Measurements from ENCODE around the gene ERICH4. TPM values are rescaled to one million over a fixed set of nuclear protein-coding genes. Genes with fewer than 3 reads are reported as not detected.

ERICH4 gene
- total and polyA plus RNA-seq, 9 of the 15 experiments (the other 6 are each of a cell fraction or from before 2014, with no cell fraction given): not detected

DNA sequence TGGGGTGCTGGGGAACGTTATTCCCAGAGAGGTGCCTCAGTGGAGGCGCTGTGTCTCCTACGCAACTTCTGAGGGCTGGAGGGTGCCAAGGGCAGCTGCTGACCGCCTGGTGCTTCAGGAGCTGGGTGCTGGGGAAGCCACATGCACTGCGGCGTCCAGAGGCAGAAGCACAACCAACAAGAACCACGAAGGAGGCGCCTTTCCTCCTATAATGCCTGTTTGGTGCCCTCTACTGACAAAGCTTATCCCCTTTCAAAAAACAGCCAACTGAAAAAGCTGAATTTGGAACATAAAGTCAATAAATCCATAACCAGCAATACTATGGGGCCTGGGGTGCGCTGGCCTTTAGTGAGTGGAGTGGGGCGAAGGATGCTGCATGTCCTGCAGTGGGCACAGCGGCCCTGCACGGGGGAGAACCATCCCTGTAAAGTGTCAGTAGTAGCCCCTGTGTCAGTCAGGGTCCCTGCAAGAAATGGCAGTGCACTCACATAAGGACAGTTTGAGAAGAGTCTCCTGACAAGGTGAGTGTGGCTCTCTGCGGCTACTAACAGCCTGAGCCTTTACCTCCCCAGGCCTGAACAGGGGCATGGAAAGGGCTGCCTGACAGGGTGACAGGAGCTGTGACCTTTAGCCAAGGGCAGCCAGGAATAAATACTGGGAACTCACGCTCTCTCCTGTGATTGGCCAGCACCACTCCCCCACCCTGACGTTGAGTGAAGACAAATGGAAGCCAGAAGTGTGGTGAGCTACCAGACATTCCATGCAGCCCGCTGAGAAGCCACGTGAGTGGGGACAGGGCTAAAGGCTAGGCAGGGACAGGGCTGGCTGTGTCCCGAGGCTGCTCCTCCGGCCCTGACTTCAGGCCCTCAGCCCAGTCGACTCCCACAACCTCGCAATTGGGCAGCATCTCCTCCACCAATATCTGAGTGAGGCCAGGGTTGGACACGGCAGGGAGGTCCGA lies 11.2 kb upstream of the ERICH4 start:
- TSS peak; percentile 32 for BruUV-seq (replicated peaks)
- in situ Hi-C loops (cut with MboI): no loop called here
- DNase-seq (ENCODE audit: extremely low read depth in 1 of 4, low spot score in 3 of 4) (peak in 2 of 4 experiments; percentile 41 to 57), ATAC-seq (no peak; the same call in 2 of the 3 replicates), FAIRE-seq (peak; percentile 40)
- H3K9me1 ChIP-seq (ENCODE audit: control insufficient read depth, insufficient read depth, low read length): no peaks in the 10 kb centered on the region
- H3K4me2 ChIP-seq (ENCODE audit: insufficient read depth, low read length): no peak overlapping the region
- 73% methylated on average over 22 of the region's 23 CpGs for WGBS (ENCODE audit: insufficient coverage, low coverage, missing lambda C conversion rate)
- H4K20me1 ChIP-seq (replicated peaks; ENCODE audit: control insufficient read depth, insufficient read depth, low read length): no peaks in the 10 kb centered on the region; the same call in 1 of the 2 replicates
- intact Hi-C loops (cut with micrococcal nuclease): loop anchor here (5.0 to 10.0 kb wide), 2 partner anchors 34 to 67 kb away; partner anchors contain the start of genes B9D2, BCKDHA and EXOSC5
- ChIA-PET POLR2A (interaction anchor here (0.6 to 1.5 kb wide), 3 partner anchors 8 to 650 kb away, joined by 3 to 11 read pairs (median 3); partner anchors contain the start of gene DMAC2), CTCF (ENCODE audit: low intra/inter-chr PET ratio) (no interaction called here)
- H3K27ac ChIP-seq (ENCODE audit: extremely low read depth, low read depth, low read length): peak overlapping the region; percentile 39; the same call in 1 of the 3 replicates
- peaks cover 8% of the 10 kb centered on the region; the same call in 2 of the 3 replicates for H3K79me2 ChIP-seq (ENCODE audit: control insufficient read depth, insufficient read depth, low read length)
- H3K27me3 ChIP-seq (ENCODE audit: control insufficient read depth in 2 of 2, insufficient read depth in 2 of 2, low read length in 2 of 2): no peaks in the 10 kb centered on the region
- peak overlapping the region in 1 of 2 experiments; percentile 65; a peak in 2 of 4 replicates for H3K9ac ChIP-seq (ENCODE audit: insufficient read depth in 1 of 2, low read depth in 2 of 2, low read length in 2 of 2)
- no peak overlapping the region for H3K4me3 ChIP-seq
- peaks cover 14 to 39% of the 10 kb centered on the region in 2 experiments; a peak in 4 of 5 replicates for H3K4me1 ChIP-seq (replicated peaks in 1 of 2; ENCODE audit: control insufficient read depth in 2 of 2, insufficient read depth in 2 of 2, low read length in 2 of 2)
- no peaks in the 10 kb centered on the region for H3K9me3 ChIP-seq (replicated peaks; ENCODE audit: control insufficient read depth, insufficient read depth, low read depth, low read length)
- H2AFZ ChIP-seq (ENCODE audit: low read depth, low read length): no peak overlapping the region
- peaks cover 41% of the 10 kb centered on the region for H3K36me3 ChIP-seq (ENCODE audit: control insufficient read depth, insufficient read depth, low read length)
- TF ChIP-seq ATF2 (CRISPR knock-in tag; IDR thresholded peaks at IDR 0.05) (no peak), NCOA6 (IDR thresholded peaks at IDR 0.05) (no peak), ZZZ3 (IDR thresholded peaks at IDR 0.05) (no peak), ZNF274 (IDR thresholded peaks at IDR 0.05; ENCODE audit: borderline replicate concordance, low read depth, low read length) (no peak), NEUROD1 (IDR thresholded peaks at IDR 0.05; ENCODE audit: borderline replicate concordance, low read depth, low read length, partially characterized antibody) (no peak), EP300 (IDR thresholded peaks at IDR 0.05; ENCODE audit: low read length) (no peak), ZNF766 (CRISPR knock-in tag; conservative IDR thresholded peaks at IDR 0.05) (no peak), POLR2G (IDR thresholded peaks at IDR 0.05; ENCODE audit: low read depth, low read length) (peak; percentile 56; the same call in 1 of the 2 replicates), TARDBP (IDR thresholded peaks at IDR 0.05) (no peak), ETV5 (CRISPR knock-in tag; IDR thresholded peaks at IDR 0.05; ENCODE audit: low read depth) (no peak), ZNF408 (CRISPR knock-in tag; IDR thresholded peaks at IDR 0.05; ENCODE audit: low read depth) (no peak), RBFOX2 (IDR thresholded peaks at IDR 0.05; ENCODE audit: low read depth, low read length) (peak; percentile 46)
